Fibroblast of skin of left biceps (primary cell): ENCODE results near the gene WHRN.

Experiments
- DNase-seq, 2 experiments: peaks; one replicate each; pipeline ENCODE4 v3.0.0-alpha.2; 2013; ENCODE audit warnings: low read depth in 2 of 2

WHRN gene

DNA sequence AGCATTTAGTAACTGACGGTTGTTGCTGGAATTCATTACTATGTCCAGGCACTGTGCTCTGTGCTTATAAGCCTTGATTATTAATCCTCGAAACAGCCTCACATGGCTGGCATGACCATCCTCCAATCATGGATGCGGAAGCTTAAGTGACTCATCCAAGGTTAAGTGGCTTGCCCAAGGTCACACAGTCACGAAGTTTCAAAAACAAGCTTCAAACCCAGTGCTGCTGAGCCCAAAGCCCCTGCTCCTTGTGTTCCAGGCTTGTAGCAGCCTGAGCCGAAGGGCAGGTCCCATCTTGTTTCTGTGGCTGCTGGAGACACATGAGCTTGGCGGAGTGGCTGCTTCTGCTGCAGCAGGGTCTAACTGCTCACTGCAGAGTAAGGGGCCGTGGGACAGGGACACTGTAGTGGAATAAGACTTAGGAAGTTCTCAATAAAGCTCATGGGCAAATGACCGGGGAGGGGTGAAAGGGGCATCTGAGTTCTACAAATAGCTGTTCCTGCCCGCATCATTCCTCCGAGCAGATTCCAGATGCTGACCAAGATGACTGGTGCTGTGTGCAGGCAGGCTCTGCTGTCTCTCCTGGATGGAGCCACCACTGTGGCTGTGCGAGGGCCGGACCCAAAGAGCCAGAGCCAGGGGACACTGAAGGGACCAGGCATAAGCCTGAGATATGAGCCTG, 32.4 kb downstream of the WHRN start:
- no peak for DNase-seq

DNA sequence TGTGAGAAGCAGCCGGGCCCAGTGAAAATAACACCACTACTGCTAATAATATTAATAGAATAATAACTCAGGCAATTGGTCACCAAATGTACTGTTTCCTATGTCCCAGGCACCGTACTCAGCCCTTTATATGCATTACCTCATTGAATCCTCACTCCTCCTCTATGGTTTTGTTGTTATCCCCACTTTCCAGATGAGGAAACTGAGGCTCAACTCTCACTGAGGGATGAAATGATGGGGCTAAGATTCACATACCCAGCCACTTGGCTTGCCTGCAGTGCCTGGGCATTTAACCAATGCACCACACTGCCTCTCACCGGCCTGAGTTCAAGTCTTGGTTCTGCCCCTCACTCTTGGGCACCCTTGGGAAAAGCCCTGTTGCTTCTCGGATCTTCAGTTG, 34.1 kb downstream of the WHRN start:
- no peak for DNase-seq

DNA sequence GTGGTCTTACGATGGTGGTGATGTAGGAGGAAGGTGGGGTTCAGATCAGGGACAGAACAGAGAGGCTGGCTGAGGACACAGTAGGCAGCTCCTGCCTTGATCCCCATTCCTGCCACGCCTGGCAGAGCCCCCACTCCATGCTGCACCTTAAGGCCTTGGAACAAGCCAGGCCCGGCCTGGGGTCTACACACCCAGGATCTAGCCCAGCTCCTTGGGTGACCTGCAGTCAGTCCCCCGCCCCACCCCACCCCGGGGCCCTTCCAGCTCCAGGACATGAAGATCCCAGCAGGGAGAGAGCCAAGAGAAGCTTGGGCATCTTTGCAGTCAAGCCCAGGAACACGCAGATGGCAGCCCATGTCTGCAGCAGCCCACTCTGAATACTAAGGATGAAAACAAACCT, 34.7 kb downstream of the WHRN start:
- DNase-seq, result no peak

DNA sequence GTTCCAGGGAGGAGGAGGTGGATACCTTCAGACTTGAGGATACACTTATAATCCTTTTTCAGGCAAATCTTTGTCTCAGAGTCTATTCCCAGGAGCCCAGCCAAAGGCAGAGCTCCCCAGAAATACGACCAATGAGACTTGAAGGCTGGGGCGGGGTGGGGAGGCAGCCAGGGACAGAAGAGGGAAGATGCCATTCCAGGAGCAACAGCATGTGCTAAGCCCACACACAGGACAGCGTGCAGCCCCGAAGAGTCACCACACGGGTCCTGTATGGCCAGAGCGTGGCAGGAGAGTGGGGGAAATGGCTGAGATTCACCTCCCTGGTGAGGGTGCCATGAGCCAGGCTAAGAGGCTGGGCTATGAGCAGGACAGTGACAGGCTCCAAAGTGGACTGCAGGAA, 35.2 kb downstream of the WHRN start:
- no peak for DNase-seq

DNA sequence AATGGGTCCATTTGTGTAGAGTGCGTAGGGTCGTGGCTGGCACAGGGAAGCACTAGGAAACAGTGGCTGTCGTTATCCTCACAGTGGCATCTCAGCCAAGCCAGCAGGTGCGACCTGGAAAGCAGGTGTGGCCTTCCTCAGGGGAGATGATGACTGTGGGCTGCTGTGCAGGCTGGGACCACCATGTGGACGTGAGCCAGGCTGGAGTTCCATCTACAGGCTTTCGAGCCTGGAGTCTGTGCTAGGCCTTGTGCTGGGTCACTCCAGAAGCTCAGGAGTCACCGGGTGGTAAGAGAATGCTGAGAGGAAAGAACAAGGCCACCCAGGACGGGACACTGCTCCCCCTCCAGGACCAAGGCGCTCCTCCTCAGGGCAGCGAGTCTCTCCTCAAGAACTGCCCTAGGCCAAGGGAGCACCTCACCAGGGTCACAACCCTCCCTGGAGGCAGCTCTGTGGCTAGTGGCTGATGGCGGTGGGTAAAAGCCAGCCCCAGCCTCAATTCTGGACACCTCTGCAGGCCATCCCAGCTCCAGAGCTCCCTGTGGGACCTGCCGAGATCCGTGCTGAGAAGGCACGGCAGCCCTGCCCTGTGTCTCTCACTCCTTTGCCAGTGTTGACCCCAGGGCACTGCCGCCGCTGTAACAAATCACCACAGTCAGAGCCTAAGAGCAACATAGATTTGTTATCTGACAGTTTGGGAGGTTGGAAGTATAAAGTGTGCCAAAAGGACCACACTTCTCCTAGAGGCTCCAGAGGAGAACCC, 36.0 kb downstream of the WHRN start:
- no peak for DNase-seq

DNA sequence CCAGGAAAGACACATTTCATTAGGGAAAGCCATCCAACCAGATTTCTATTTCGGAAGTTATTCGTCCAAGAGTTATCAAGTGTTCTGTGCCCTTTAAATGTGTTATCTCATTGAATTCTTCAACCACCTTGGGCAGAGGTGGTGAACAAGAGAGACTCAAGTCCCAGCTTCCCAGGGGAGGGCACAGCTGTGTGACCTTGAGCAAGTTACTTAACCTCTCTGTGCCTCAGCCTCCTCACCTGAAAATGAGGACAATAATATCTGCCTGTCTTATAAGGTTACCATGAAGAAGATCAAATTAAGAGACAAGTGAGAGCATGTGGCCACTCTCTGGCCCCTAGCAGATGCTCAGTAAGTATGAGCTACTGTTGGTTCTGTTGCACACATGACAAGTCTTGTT, 37.4 kb downstream of the WHRN start:
- DNase-seq, result no peak

DNA sequence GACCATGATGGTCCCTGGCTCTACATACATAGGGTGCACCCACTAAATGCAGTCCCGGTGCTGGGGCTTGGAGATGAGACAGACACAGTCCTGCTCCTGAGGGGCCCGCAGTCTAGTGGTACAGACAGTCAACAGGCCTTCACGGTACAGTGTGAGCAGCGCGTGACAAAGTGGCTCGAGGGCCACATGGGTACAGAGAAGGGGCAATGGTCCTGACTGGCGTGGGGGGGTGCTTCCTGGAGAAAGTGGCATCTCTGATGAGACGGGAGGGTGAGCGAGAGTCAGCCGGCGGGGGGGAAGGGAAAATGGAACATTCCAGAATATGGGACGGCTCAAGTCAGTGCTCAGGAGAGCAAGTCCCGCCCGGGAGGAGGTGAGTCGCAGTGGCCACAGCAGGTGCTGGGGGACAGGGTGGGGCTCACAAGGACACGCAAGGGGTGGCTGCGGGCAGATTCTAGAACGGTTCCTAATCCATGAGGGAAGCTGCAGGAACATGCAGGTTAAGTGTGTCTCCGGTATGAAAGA, 38.0 kb downstream of the WHRN start:
- DNase-seq, result no peak

DNA sequence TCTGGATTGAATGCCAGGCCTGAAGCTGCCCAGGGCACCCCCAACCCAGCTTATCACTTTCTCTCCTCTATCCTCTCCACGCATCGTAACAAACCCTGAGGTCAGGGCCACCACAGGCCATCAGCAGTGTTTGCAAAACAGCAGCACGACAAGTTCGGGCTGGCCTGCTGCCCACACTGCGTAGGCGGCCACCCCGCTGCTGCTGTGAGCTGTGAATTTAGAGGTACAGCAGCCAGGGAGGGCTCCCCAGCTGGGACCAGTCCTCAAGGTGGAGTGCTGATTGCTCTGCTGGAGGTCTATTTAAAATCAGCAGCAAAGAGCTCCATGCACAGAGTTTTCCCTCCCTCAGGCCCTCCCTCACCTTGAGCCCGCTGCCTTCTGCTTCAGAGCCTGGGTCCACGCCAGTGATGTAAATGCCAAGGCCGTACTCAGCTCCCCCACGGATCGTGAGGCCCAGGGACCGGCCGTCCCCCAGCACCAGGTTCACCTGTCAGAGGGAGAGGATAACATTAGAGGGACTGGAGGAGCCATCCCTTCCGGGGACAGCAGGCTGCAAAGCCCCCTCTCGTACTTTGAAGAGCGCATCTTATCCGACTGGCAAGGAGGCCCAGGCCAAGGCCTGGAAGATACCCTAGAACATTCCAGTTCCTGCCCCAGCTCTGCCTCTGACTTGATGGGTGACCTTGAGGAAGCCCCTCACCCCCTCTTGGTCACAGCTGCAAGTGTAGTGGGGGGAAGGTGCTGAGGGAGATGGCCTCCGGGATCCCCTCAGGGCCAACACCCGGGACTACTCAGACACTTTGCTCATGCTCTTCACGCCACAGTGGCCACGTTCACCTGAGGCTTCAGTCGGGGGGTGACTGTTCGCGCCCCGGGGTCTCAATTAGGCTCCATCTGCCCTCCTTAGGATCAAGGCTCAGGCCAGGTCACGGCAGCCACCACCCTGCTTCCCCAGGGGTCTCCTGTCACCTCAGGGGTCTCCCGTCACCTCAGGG, 39.1 kb downstream of the WHRN start:
- DNase-seq, result no peak

DNA sequence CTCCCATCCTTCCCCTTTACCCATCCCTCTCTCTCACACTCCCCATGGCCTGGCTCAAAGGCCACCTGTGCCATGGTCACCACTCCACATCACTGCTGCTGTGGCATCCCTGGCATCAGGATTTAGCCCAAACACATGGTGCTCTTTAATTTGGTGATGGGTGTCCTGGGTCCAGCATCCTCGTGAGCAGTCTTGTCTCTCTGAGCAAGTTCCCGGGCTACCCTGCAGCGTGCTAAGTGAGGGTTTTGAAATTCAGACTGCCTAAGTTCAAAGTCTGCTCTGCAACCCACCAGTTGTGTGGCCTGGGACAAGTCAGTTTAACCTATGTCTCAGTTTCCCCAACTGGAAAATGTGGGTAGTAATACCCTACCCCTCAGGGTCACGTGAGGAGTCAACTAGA, 39.9 kb downstream of the WHRN start:
- DNase-seq, result no peak

DNA sequence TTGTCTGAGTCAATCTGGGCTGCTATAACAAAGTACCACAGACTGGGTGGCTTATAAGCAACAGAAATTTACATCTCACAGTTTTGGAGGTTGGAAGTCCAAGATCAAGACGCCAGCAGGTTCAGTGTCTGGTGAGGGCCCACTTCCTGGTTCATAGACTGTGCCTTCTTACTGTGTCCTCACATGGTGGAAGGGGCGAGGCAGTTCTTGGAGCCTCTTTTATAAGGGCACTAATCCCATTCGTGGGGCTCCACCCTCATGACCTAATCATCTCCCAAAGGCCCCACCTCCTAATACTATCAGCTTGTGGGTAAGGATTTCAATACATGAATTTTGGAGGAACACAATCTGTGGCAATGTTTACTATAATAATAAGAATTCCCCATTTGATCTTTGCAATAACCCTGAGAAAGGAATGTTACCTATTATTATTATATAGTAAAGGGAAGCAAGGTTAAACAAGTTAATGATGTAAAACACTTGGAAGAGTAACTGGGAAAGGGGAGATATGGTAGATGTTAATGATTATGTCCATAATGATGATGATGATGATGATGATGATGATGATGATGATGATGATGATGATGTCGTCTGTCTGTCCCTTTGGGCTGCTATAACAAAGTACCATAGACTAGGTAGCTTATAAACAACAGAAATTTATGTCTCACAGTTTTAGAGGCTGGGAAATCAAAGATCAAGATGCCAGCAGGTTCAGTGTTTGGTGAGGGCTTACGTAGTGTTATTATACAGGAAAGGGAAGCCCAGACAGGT, 40.8 kb downstream of the WHRN start:
- no peak for DNase-seq

DNA sequence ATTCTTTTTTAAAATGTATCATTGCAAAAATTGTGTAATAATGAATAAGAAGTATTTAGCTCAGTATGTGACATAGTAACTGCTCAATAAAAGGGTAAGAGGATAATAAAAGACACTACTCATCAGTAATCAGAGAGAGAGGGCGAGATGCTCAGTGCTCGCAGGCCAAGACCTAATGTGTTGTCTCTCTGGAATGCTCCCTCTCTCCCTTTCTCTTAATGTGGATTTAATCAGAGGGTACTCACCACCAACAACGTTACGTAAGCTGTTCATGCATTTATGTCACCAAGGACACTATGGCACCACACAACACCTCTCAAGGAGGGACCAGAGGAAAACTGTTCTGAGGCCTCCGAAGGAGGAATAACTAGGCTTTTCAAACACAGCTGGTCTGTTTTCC, 42.5 kb downstream of the WHRN start:
- DNase-seq, result no peak

DNA sequence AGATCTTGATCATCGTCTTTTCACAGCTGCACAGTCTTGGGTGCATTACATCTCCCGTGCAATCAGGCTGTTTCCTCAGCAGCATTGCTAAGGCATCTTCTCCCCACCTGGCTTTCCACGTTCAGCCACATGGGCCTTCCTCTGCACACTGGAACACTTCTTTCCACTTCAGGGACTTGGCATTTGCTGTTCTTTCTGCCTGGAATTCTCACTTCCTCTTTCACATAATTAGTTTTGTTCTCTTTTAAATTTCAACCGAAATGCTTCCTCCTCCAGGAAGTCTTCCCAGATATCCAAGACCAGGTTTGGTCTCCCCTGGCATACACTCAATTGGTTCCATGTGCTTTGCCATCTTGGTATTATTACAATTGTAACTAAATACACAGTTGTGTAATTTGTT, 43.8 kb downstream of the WHRN start:
- no peak for DNase-seq

DNA sequence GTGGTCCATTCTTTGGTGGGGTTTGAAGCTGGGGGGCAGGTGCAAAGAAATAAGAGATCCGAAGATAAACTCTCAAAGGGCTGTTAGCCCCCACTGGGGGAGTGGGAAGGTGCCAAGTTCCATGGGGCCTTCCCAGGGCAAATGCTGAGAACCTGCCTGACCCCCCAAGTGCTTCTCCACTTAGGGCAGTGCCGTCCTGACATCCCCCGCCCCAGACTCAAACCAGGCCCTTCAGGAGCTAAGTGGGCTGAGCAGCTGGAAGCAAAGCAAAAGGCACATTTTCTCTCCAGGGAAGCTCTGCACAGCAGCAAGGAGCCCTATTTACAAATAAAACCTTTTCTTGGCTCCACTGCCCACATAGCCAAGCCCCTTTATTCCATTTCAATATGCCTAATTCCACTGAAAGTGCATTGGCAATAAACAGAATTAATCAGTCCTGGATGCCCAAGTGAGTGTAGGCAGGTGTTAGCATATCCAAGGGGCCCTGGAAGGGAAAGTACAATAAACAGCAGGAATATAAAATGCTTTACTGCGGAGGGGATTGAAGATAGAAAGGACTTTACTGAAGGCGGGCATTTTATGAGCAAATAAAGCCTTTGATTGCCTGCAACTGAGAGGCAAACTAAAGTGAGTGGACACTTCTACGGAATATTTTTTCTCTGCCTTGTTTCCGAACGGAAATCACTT, 44.6 kb downstream of the WHRN start:
- no peak for DNase-seq

DNA sequence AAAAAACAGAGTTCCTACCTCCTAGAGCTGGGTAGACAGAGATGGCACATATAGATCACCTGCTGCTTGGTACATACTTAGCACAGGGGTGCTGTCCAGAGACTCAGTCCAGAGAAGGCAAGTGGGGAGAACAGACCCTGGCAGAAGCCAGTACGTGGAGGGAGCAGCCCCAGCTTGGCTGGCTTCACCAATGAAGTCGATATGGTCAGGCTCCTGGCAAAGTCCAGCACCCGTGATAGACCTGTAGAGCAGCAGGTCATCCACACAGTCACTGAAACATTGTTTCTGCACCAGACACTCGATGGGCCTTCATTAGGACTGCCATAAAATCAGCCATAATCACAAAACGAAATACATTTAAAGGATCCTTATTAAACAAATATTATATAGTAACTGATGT, 45.8 kb downstream of the WHRN start:
- no peak for DNase-seq

DNA sequence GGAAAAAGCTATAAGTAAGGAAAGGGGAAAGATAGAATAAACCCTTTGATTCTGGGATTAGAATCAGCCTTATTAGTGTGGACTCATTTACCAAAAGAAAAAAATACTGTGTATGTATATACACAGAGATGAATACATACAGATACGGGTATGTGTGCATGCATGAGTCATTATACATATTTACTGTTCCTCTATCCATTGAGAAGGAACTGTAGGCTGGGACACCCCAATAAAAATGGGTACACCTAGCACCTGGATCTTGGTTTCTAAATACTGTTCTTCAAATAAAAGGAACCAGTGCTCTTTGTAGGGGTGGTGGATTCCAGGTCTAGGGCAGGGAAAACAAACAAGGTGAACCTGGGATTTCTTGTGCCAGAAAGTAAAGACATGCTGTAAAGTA, 48.3 kb downstream of the WHRN start:
- DNase-seq, result no peak

DNA sequence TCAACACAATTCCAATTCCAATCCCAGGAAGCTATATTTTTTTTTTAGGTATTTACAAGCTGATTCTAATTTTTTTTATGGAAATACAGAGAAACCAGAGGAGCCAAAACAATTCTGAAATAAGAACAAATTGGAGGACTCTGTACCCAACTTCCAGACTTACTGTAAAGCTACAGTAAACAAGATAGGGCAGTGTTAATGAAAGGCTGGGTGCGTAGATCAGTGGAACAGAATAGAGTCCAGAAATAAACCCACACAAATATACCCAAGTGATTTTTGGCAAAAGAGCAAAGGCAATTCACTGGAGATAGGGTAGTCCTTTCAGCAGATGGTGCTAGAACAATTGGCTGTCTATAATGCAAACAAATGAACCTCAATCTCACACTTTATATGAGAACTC, 50.6 kb downstream of the WHRN start:
- no peak for DNase-seq

DNA sequence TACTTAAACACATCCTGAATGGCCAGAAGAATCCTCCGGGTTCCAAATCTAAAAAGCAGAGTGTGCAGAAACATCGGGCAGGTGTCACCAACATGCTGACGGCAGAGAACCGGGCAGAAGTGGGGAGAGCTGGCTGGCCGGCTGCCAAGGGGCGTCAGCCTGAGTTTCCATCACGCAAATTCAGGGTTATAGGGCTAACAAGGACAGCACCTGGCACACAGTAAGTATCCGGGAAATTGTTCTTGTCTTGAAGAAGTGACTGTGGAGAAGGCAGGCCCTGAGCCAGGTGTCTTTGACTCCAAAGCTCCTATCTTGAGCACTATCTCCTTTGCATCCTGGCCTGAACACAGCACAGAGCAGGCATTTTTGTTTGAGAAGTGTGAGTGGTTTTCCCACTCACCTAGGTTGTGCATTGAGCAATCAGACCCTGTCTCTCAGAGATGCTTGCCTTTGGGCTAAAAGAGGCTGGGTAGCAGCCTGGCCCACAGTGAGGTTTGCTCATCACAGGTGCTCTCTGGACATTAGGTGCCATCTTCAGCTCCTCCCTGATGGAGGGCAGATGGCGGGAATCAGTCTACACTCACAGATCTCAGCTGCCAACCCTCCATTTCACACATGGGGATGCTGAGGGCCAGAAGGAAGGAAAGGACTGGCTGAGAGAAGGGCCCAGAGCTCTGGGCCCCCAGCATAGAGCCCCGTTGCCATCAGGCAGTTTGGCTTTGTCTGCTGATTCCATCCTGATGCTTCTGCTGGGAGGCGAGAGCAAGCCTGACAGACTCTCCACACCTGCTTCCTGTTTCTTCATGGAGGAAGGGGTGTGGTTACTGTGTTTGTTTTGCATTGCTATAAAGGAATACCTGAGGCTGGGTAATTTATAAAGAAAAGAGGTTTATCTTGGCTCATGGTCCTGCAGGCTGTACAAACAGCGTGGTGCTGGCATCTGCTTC, 52.8 kb downstream of the WHRN start:
- DNase-seq, result no peak

DNA sequence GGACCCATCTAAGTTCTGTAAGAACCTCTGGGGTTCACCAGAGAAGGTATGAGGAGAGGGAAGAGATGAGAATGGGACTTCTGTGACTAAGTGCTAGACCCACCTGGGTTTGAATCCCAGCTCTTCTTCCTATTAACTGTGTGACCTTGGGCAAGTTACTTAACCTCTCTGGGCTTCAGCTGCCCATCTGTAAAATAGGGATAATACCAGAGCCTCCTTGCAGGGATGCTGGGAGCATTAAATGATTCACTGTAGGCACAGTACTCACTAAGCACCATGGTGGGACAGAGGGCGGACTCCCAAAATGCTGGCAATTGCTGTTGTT, 53.6 kb downstream of the WHRN start:
- DNase-seq, result no peak

DNA sequence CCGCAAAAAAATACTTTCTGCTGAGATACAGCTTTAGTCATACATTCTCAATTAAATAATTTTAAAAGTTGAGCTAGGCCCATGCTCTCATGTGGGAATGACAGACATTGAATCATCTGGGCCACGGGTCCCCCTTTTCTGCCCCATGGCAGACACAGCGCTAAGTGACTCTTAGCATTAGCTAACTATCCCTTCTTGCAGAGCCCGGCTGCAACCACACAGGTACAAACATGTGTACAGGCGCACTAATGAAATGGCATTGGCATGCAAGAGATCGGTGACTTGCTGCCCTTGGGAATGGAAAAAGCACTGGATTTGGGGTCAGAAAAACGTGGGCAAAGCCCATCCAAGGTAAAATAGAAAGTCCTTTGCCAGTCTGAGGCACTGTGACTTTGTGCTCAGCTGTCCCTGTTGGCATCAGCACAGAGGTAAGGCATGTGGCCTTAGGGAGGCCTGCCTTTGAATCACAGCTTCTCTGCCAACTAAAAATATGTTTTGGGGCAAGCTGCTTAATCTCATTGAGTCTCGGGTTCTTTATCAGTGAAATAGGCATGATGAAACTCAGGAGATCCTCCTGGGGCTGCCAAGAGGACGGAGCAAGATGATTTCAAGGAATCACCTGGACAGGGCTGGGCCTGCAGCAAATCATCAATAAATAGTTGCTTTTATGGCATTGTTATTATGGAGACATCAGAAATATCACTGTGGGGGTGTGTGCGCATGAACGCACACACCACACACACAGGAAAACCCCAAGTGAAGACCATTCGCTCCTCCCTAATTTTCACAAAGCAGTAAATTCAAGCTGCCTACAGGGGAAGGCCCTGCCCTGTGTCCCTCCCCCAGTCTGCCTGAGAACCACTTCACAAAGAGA, 54.2 kb downstream of the WHRN start:
- DNase-seq, result no peak
